Measurements from ENCODE around the gene MEG3.

DNA sequence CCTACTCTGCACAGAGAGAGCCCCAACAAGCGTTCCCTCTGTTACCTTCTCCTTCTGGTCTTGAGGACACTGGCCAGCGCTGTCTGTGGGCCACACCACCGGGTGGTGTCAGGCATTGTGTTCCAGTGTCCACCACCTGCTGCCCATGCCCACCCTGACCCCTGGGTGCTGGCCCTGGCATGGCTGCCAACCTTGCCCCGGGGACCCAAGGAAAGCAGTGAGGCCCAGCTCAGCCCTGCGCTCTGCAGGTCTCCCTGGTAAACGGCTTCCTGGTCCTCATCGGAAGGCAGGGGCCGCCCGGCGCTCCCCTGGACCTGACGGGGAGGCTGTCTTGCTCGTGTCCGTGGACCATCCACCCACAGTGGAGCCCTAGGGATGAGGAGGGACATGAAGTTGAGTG, 21.8 kb upstream of the MEG3 start:
- TF ChIP-seq, protein P1, sequence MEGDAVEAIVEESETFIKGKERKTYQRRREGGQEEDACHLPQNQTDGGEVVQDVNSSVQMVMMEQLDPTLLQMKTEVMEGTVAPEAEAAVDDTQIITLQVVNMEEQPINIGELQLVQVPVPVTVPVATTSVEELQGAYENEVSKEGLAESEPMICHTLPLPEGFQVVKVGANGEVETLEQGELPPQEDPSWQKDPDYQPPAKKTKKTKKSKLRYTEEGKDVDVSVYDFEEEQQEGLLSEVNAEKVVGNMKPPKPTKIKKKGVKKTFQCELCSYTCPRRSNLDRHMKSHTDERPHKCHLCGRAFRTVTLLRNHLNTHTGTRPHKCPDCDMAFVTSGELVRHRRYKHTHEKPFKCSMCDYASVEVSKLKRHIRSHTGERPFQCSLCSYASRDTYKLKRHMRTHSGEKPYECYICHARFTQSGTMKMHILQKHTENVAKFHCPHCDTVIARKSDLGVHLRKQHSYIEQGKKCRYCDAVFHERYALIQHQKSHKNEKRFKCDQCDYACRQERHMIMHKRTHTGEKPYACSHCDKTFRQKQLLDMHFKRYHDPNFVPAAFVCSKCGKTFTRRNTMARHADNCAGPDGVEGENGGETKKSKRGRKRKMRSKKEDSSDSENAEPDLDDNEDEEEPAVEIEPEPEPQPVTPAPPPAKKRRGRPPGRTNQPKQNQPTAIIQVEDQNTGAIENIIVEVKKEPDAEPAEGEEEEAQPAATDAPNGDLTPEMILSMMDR (IDR thresholded peaks at IDR 0.05; ENCODE audit: extremely low read depth in 1 of 2, insufficient read depth in 1 of 2, low read depth in 1 of 2, low read length in 2 of 2) = no peak
- TF ChIP-seq JUN (IDR thresholded peaks at IDR 0.05; ENCODE audit: borderline replicate concordance, insufficient read depth, insufficient read length, low read depth) (no peak), EZH2 (IDR thresholded peaks at IDR 0.05; ENCODE audit: borderline replicate concordance, low read depth, low read length, severe bottlenecking) (no peak)
